A673 (cell line): Measurements from ENCODE around the gene WWTR1.

Source experiments
- CTCF ChIP-seq: fragments of 300-800, 200-600 bp; sonication (generic); conservative IDR thresholded peaks from 2 replicates; pipeline ENCODE4 v1.5.1; 2017; ENCODE audit warnings: low read depth, mild to moderate bottlenecking, antibody characterized with exemption, low read length, moderate library complexity, mixed read lengths
- EZH2 ChIP-seq: fragments of 200-600 bp; sonication (generic); IDR thresholded peaks from 2 replicates; pipeline ENCODE4 v1.6.1; 2017; ENCODE audit warnings: borderline replicate concordance, low read depth, mild to moderate bottlenecking, mixed read lengths, antibody characterized with exemption, low read length; ENCODE audit not compliant: poor library complexity, severe bottlenecking

DNA sequence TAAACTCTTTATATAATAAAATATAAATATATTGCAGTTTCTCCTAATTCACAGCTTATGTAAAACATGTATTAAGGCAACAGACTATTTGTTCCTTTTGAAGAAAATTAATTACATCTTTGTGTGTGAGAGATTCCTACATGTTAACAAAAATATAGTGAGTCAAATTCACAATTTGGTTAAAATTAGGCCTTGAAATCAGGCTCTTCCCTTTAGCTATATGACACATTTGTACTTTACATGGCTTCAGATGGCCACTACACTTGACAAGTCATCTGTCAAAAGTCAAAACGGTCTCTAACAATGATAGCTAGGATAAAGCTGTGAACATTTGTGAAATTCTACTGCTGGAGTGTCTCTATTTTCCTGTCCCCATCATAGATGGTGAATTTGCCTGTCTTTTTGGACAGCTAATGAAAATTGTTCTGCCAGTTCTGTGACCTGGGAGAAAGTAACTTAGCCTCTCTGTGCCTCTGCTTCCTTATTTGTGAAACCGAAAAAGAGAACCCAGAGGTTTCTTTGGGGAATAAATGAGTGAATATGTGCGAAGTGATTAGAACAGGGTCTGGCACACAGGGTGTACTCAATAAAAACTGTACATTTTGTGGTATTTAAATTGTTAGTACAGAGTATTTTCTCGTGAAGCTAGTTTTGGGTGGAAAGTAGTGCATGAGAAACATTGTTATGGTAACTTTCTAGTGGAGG, 159.7 kb downstream of the WWTR1 start:
- TF ChIP-seq EZH2 = no peak
- TF ChIP-seq CTCF = no peak
